Measurements from ENCODE around the gene RMND1. TPM values are rescaled to one million over a fixed set of nuclear protein-coding genes. Genes with fewer than 3 reads are reported as not detected.

RMND1 gene
- total RNA-seq, 1 donor from 2014 or later = 28.6 TPM

GRCh38 chr6:151414641-151415260 is 37.2 kb downstream of the RMND1 start:
- H3K4me3 Mint-ChIP-seq = no peak overlapping the region
- no peaks in the 10 kb centered on the region for H3K9me3 Mint-ChIP-seq
- peaks cover 46% of the 10 kb centered on the region for H3K36me3 Mint-ChIP-seq
- no peaks in the 10 kb centered on the region for H3K27me3 Mint-ChIP-seq
- H3K27ac Mint-ChIP-seq = no peak overlapping the region
- H3K4me1 Mint-ChIP-seq (ENCODE audit: unreplicated experiment) = no peaks in the 10 kb centered on the region
- no peak for DNase-seq (ENCODE audit: extremely low spot score, unreplicated experiment)
- no peak for TF ChIP-seq CTCF (conservative IDR thresholded peaks at IDR 0.05)

- Mint-ChIP-seq H3K9me3 (no peaks in the 10 kb centered on the region), H3K27ac (no peak overlapping the region), H3K4me1 (ENCODE audit: unreplicated experiment) (no peaks in the 10 kb centered on the region), H3K4me3 (no peak overlapping the region), H3K27me3 (no peaks in the 10 kb centered on the region), H3K36me3 (peaks cover 56% of the 10 kb centered on the region)
- no peak for TF ChIP-seq CTCF (conservative IDR thresholded peaks at IDR 0.05)
- no peak for DNase-seq (ENCODE audit: extremely low spot score, unreplicated experiment)
Measured at GRCh38 chr6:151413372-151414145, 38.4 kb downstream of the RMND1 start.

- H3K27ac Mint-ChIP-seq = no peak overlapping the region
- H3K4me1 Mint-ChIP-seq (ENCODE audit: unreplicated experiment) = no peaks in the 10 kb centered on the region
- no peak overlapping the region for H3K4me3 Mint-ChIP-seq
- no peak for DNase-seq (ENCODE audit: extremely low spot score, unreplicated experiment)
- TF ChIP-seq CTCF (conservative IDR thresholded peaks at IDR 0.05) = no peak
- H3K9me3 Mint-ChIP-seq = no peaks in the 10 kb centered on the region
- peaks cover 57% of the 10 kb centered on the region for H3K36me3 Mint-ChIP-seq
- no peaks in the 10 kb centered on the region for H3K27me3 Mint-ChIP-seq
Measured at GRCh38 chr6:151412909-151413308, 39.0 kb downstream of the RMND1 start.

- H3K4me1 Mint-ChIP-seq (ENCODE audit: unreplicated experiment) = peaks cover 3% of the 10 kb centered on the region
- H3K9me3 Mint-ChIP-seq = no peaks in the 10 kb centered on the region
- H3K36me3 Mint-ChIP-seq = peaks cover 51% of the 10 kb centered on the region
- DNase-seq (ENCODE audit: extremely low spot score, unreplicated experiment) = no peak
- H3K27me3 Mint-ChIP-seq = no peaks in the 10 kb centered on the region
- H3K27ac Mint-ChIP-seq = no peak overlapping the region
- no peak overlapping the region for H3K4me3 Mint-ChIP-seq
- no peak for TF ChIP-seq CTCF (conservative IDR thresholded peaks at IDR 0.05)
Measured at GRCh38 chr6:151409679-151410078, 42.2 kb downstream of the RMND1 start.

GRCh38 chr6:151409260-151409659 is 42.7 kb downstream of the RMND1 start:
- no peaks in the 10 kb centered on the region for H3K27me3 Mint-ChIP-seq
- no peak overlapping the region for H3K27ac Mint-ChIP-seq

More at GRCh38 chr6:151409260-151409659, 42.7 kb downstream of the RMND1 start:
- H3K9me3 Mint-ChIP-seq = no peaks in the 10 kb centered on the region
- peaks cover 3% of the 10 kb centered on the region for H3K4me1 Mint-ChIP-seq (ENCODE audit: unreplicated experiment)
- H3K36me3 Mint-ChIP-seq = peaks cover 47% of the 10 kb centered on the region
- TF ChIP-seq CTCF (conservative IDR thresholded peaks at IDR 0.05) = no peak
- DNase-seq (ENCODE audit: extremely low spot score, unreplicated experiment) = no peak
- H3K4me3 Mint-ChIP-seq = no peak overlapping the region

Data from type B pancreatic cell (in vitro differentiated cells).